Transverse colon (tissue), 4 donors: ENCODE data around the gene ZNF367.

Experiments
- EP300 ChIP-seq: sonication (generic); formaldehyde crosslinking; IDR thresholded peaks from one replicate; pipeline ENCODE4 v1.6.1; 2017; ENCODE audit warnings: antibody characterized with exemption, low read depth
- POLR2A ChIP-seq: fragments of 450-650 bp; IDR thresholded peaks from one replicate; pipeline ENCODE4 v1.6.1; 2016; ENCODE audit warnings: antibody characterized with exemption, mild to moderate bottlenecking, moderate library complexity
- POLR2AphosphoS5 ChIP-seq, 3 donors: sonication (generic); formaldehyde crosslinking; IDR thresholded peaks; one replicate each; pipeline ENCODE4 v1.6.1; 2016; ENCODE audit warnings: antibody characterized with exemption in 3 of 3
- TF ChIP-seq, protein P1 (sequence below), 5 experiments: fragments of 200-600 bp in 3 of 5; fragments of 450-650 bp in 2 of 5; sonication (generic) in 3 of 5; IDR thresholded peaks; 1 replicate in 2 of 5; 2 replicates in 3 of 5; pipeline ENCODE4 v1.5.1; 2016 to 2017; ENCODE audit warnings: antibody characterized with exemption in 5 of 5, inconsistent platforms in 3 of 5, mild to moderate bottlenecking in 2 of 5, moderate library complexity in 1 of 5

DNA sequence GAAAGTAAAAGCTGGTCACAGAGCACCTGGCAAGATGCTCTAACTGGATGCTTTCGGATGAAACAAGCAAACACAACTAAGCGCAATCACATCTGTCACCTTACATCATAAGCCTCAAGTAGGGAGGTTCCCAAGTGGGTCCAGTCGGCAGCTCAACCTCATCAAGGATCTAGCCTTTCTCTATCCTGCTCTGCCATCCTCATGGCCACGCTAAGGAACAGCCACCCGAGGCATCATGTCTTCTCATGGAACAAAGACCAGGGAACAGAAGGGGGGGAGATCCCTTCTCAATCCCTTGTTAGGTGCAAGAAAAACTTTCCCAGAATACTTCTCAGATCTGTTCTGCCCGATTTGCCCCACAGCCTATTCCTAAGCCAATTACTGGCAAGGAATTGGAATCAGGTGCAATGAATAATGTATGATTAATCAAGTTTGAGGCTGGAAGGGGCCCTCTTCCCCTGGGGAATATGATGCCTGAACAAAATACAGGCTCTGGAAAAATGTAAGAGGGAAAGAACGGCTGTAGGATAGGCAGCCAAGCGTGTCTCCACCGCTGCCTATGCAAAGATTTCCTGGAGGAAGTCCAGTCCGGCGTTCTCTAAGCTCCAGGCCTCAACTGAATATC is 30.5 kb upstream of the ZNF367 start:
- TF ChIP-seq POLR2AphosphoS5 (IDR thresholded peaks at IDR 0.05), result no peak
- TF ChIP-seq POLR2A, result no peak
- TF ChIP-seq, protein P1, sequence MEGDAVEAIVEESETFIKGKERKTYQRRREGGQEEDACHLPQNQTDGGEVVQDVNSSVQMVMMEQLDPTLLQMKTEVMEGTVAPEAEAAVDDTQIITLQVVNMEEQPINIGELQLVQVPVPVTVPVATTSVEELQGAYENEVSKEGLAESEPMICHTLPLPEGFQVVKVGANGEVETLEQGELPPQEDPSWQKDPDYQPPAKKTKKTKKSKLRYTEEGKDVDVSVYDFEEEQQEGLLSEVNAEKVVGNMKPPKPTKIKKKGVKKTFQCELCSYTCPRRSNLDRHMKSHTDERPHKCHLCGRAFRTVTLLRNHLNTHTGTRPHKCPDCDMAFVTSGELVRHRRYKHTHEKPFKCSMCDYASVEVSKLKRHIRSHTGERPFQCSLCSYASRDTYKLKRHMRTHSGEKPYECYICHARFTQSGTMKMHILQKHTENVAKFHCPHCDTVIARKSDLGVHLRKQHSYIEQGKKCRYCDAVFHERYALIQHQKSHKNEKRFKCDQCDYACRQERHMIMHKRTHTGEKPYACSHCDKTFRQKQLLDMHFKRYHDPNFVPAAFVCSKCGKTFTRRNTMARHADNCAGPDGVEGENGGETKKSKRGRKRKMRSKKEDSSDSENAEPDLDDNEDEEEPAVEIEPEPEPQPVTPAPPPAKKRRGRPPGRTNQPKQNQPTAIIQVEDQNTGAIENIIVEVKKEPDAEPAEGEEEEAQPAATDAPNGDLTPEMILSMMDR (IDR thresholded peaks at IDR 0.05), result no peak
- no peak for TF ChIP-seq EP300
